ENCODE data around the gene MCUB.

The MCUB gene

DNA sequence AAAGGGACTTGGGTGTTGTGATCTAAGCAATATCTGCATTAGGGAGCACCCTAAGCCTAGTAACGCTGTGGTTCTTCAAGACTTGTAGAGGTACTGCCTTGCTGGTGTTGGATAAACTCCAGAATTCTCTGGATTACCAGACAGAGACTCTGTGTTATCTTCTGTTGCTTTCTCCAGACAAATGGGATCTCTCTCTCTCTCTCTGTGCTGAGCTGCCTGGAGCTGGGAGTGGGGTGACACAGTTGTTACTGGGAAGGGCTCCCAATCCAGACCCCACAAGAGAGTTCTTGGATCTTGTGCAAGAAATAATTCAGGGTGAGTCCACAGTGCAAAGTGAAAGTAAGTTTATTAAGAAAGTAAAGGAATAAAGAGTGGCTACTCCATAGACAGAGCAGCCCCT is 48.8 kb downstream of the MCUB start:
- H3K27me3 ChIP-seq (ENCODE audit: low read depth, low read length), result no peaks in the 10 kb centered on the region
- H3K9me3 ChIP-seq (ENCODE audit: control insufficient read depth in 1 of 2, low read length in 2 of 2), result peaks cover 2 to 11% of the 10 kb centered on the region in 2 donors
- no peaks in the 10 kb centered on the region for H3K36me3 ChIP-seq (ENCODE audit: control insufficient read depth in 1 of 2, insufficient read depth in 2 of 2, low read length in 2 of 2)
- no peak overlapping the region for H3K4me3 ChIP-seq (ENCODE audit: low read depth in 1 of 2, low read length in 2 of 2)
- H3K4me1 ChIP-seq (ENCODE audit: control insufficient read depth in 1 of 2, insufficient read depth in 2 of 2, low read length in 2 of 2), result no peaks in the 10 kb centered on the region
- H3K27ac ChIP-seq (ENCODE audit: low read length), result no peak overlapping the region

DNA sequence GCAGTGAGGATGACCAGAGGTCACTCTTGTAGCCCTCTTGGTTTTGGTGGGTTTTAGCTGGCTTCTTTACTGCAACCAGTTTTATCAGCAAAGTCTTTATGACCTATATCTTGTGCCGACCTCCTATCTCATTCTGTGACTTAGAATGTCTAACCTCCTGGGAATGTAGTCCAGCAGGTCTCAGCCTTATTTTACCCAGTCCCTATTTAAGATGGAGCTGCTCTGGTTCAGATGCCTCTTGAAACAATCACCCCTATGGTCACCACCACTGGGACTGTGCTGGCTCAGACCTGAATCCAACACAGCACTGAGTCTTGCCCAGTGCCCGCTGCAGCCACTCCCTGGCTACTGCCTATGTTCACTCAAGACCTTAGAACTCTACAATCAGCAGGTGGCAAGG is 49.4 kb downstream of the MCUB start:
- no peaks in the 10 kb centered on the region for H3K36me3 ChIP-seq (ENCODE audit: control insufficient read depth in 1 of 2, insufficient read depth in 2 of 2, low read length in 2 of 2)
- no peaks in the 10 kb centered on the region for H3K27me3 ChIP-seq (ENCODE audit: low read depth, low read length)
- H3K4me3 ChIP-seq (ENCODE audit: low read depth in 1 of 2, low read length in 2 of 2), result no peak overlapping the region
- H3K9me3 ChIP-seq (ENCODE audit: control insufficient read depth in 1 of 2, low read length in 2 of 2), result peaks cover 2 to 11% of the 10 kb centered on the region in 2 donors
- H3K27ac ChIP-seq (ENCODE audit: low read length), result no peak overlapping the region
- no peaks in the 10 kb centered on the region for H3K4me1 ChIP-seq (ENCODE audit: control insufficient read depth in 1 of 2, insufficient read depth in 2 of 2, low read length in 2 of 2)

DNA sequence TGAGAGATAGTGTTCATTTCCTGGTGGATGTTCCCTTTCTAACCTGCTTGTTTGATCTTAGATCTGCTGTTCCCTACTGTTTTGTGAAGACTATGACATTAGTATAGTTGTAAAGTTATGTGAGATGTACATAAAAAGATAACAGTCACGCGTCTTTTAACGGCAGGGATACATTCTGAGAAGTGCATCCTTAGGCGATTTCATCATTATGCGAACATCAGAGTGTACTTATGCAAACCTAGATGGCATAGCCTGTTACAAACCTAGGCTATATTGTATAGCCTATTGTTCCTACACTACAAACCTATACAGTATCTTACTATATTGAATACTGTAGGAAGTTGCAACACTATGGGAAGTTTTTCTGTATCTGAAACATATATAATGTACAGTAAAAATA is 50.4 kb downstream of the MCUB start:
- Histone ChIP-seq H3K36me3 (ENCODE audit: control insufficient read depth in 1 of 2, insufficient read depth in 2 of 2, low read length in 2 of 2) (no peaks in the 10 kb centered on the region), H3K4me3 (ENCODE audit: low read depth in 1 of 2, low read length in 2 of 2) (no peak overlapping the region), H3K27ac (ENCODE audit: low read length) (no peak overlapping the region), H3K4me1 (ENCODE audit: control insufficient read depth in 1 of 2, insufficient read depth in 2 of 2, low read length in 2 of 2) (no peaks in the 10 kb centered on the region), H3K9me3 (ENCODE audit: control insufficient read depth in 1 of 2, low read length in 2 of 2) (peaks cover 2 to 11% of the 10 kb centered on the region in 2 donors), H3K27me3 (ENCODE audit: low read depth, low read length) (no peaks in the 10 kb centered on the region)

DNA sequence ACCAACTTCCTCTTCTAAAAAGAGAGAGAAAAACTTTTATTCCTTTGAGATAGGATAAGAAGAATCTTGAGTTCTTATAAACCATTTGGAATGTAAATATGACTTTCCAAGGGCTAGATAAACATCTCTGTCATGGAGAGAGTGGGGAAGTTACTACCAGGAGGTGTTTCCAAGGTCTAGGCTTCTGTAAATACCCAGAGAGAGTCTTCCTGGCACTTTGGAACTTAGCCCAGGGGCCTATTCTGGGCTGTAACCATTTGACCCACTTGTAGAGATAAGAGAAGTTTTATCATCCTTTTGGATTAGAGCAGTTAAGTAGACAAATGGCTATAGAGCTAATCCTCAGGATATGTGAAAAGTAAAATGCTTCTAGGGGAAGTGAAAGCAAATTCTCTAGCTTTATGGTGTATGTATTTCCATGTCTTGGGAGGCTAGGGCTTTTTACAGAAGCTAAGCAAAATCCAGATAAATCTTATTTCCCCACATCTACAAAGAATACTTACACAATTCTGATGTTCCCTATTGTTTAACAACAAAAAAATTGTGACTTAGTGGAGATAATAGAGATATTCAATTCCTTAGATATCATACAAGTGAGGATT is 51.1 kb downstream of the MCUB start:
- no peak overlapping the region for H3K27ac ChIP-seq (ENCODE audit: low read length)
- no peaks in the 10 kb centered on the region for H3K27me3 ChIP-seq (ENCODE audit: low read depth, low read length)
- no peaks in the 10 kb centered on the region for H3K36me3 ChIP-seq (ENCODE audit: control insufficient read depth in 1 of 2, insufficient read depth in 2 of 2, low read length in 2 of 2)
- H3K4me3 ChIP-seq (ENCODE audit: low read depth in 1 of 2, low read length in 2 of 2), result no peak overlapping the region
- peaks cover 2 to 11% of the 10 kb centered on the region in 2 donors for H3K9me3 ChIP-seq (ENCODE audit: control insufficient read depth in 1 of 2, low read length in 2 of 2)
- no peaks in the 10 kb centered on the region for H3K4me1 ChIP-seq (ENCODE audit: control insufficient read depth in 1 of 2, insufficient read depth in 2 of 2, low read length in 2 of 2)

DNA sequence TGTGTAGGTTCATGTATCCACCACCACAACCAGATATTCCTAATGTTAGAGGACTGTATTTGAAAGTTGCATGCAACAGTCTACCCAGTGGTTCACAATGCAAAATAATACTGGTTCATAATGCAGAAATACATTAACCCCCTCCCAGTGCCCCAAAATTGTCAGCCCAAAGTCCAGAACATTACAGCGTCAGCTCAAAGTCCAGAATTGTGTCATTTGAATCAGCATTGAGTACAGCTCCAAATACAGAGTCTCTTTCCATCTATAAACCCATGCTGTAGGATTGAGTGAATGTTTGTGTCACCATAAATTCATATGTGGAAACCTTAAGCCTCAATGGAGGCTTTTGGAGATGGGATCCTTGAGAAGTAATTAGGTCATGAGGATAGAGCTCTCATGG is 54.0 kb downstream of the MCUB start:
- peaks cover 2 to 11% of the 10 kb centered on the region in 2 donors for H3K9me3 ChIP-seq (ENCODE audit: control insufficient read depth in 1 of 2, low read length in 2 of 2)
- no peaks in the 10 kb centered on the region for H3K27me3 ChIP-seq (ENCODE audit: low read depth, low read length)
- no peak overlapping the region for H3K4me3 ChIP-seq (ENCODE audit: low read depth in 1 of 2, low read length in 2 of 2)
- no peak overlapping the region for H3K27ac ChIP-seq (ENCODE audit: low read length)
- no peaks in the 10 kb centered on the region for H3K36me3 ChIP-seq (ENCODE audit: control insufficient read depth in 1 of 2, insufficient read depth in 2 of 2, low read length in 2 of 2)
- no peaks in the 10 kb centered on the region for H3K4me1 ChIP-seq (ENCODE audit: control insufficient read depth in 1 of 2, insufficient read depth in 2 of 2, low read length in 2 of 2)

DNA sequence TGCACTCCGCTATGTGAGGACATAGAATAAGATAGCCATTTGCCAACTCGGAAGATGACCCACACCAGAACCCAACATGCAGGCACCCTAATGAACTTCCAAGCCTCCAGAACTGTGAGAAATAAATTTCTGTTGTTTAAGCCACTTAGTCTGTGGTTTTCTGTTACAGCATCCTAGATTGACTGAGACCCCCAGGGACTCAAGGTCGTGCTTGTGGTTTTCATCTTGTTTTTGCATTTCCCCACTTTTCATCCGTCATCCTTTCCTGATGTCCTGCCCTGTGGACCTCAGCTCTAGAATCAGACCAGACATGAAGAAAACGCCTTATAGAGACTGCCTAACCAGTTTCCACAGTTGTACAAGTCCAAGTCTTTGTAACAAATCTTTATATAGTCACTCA is 54.4 kb downstream of the MCUB start:
- H3K36me3 ChIP-seq (ENCODE audit: control insufficient read depth in 1 of 2, insufficient read depth in 2 of 2, low read length in 2 of 2), result no peaks in the 10 kb centered on the region
- no peaks in the 10 kb centered on the region for H3K27me3 ChIP-seq (ENCODE audit: low read depth, low read length)
- H3K4me3 ChIP-seq (ENCODE audit: low read depth in 1 of 2, low read length in 2 of 2), result no peak overlapping the region
- no peak overlapping the region for H3K27ac ChIP-seq (ENCODE audit: low read length)
- H3K9me3 ChIP-seq (ENCODE audit: control insufficient read depth in 1 of 2, low read length in 2 of 2), result peaks cover 2 to 11% of the 10 kb centered on the region in 2 donors
- H3K4me1 ChIP-seq (ENCODE audit: control insufficient read depth in 1 of 2, insufficient read depth in 2 of 2, low read length in 2 of 2), result no peaks in the 10 kb centered on the region

DNA sequence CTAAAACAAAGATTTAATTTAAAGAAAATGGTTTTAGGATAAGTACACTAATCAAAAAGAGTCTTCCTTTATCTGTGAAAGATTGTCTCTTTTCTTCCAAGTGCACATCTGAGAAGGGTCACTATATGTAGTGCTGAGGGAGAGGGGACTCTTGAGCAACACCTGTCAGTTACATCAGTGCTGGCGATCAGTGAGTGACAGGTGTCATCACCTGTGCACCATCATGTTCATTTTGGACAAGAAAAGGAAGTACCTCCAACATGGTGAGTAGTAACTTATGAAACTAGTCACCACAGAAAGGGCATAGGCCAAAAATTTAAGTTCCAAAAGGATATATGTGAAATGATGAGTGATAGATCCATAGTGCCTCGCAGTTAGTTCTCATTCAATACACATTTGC is 55.7 kb downstream of the MCUB start:
- Histone ChIP-seq H3K4me1 (ENCODE audit: control insufficient read depth in 1 of 2, insufficient read depth in 2 of 2, low read length in 2 of 2) (no peaks in the 10 kb centered on the region), H3K36me3 (ENCODE audit: control insufficient read depth in 1 of 2, insufficient read depth in 2 of 2, low read length in 2 of 2) (no peaks in the 10 kb centered on the region), H3K27ac (ENCODE audit: low read length) (no peak overlapping the region)

DNA sequence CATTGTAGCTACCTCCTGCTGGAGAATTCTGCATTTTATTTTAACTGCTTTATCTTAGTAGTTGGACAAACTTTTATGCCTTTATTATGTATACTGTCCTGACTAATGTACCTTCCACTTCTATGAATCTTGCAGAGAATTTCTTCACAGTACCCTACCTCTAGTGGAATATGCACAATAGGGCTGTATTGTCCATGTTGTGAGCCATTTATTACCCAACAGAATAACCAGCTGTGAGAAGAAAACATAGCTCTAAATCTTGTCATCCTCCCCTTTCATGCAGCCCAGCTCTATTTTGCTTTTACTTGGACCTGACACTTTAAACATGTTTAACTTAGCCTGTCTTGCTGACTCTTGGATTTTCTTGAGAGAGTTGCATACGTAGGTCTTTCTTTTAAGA is 56.2 kb downstream of the MCUB start:
- Histone ChIP-seq H3K27ac (ENCODE audit: low read length) (no peak overlapping the region), H3K36me3 (ENCODE audit: control insufficient read depth in 1 of 2, insufficient read depth in 2 of 2, low read length in 2 of 2) (no peaks in the 10 kb centered on the region), H3K9me3 (ENCODE audit: control insufficient read depth in 1 of 2, low read length in 2 of 2) (peaks cover under 1 to 6% of the 10 kb centered on the region in 2 donors), H3K4me3 (ENCODE audit: low read depth in 1 of 2, low read length in 2 of 2) (no peak overlapping the region), H3K4me1 (ENCODE audit: control insufficient read depth in 1 of 2, insufficient read depth in 2 of 2, low read length in 2 of 2) (no peaks in the 10 kb centered on the region), H3K27me3 (ENCODE audit: low read depth, low read length) (no peaks in the 10 kb centered on the region)

More for the DNA sequence above, 55.7 kb downstream of the MCUB start:
- Histone ChIP-seq H3K4me3 (ENCODE audit: low read depth in 1 of 2, low read length in 2 of 2) (no peak overlapping the region), H3K27me3 (ENCODE audit: low read depth, low read length) (no peaks in the 10 kb centered on the region), H3K9me3 (ENCODE audit: control insufficient read depth in 1 of 2, low read length in 2 of 2) (peaks cover 2 to 11% of the 10 kb centered on the region in 2 donors)

DNA sequence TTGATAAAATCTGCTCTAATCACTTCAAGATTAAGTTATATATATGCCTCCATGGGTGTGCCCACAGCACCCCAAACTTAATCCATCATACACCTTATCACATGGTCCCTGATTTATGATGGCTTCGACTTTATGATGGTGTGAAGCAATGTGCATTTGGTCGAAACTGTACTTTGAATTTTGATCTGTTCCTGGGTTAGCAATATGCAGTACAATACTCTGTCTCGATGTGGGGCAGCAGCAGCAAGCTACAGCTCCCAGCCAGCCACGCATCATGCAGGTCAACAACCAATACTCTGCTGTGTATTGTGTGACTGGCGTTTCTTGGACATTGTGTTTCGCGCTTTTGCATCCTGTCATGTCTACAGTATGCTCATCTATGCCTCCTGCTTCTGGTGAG is 62.6 kb downstream of the MCUB start:
- Histone ChIP-seq H3K4me3 (ENCODE audit: low read depth in 1 of 2, low read length in 2 of 2) (no peak overlapping the region), H3K36me3 (ENCODE audit: control insufficient read depth in 1 of 2, insufficient read depth in 2 of 2, low read length in 2 of 2) (no peaks in the 10 kb centered on the region), H3K27me3 (ENCODE audit: low read depth, low read length) (no peaks in the 10 kb centered on the region), H3K27ac (ENCODE audit: low read length) (no peak overlapping the region), H3K4me1 (ENCODE audit: control insufficient read depth in 1 of 2, insufficient read depth in 2 of 2, low read length in 2 of 2) (no peaks in the 10 kb centered on the region), H3K9me3 (ENCODE audit: control insufficient read depth in 1 of 2, low read length in 2 of 2) (no peaks in the 10 kb centered on the region)

DNA sequence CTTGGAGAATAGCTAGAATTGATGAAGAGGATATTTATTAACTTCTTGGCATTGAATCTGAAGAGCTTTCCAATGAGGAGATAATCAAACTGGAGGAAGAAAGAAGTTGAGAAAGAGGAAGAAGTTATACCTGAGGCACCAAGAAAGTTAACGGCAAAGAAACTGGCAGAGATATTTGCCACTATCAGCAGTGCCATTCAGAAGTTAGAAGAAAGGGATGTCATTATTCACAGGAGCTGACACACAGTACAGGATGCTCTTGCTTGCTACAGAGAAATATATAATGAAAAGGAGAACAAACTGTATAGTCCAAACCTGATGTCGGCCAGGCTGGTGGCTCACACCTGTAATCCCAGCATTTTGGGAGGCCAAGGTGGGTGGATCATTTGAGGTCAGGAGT is 64.5 kb downstream of the MCUB start:
- no peaks in the 10 kb centered on the region for H3K9me3 ChIP-seq (ENCODE audit: control insufficient read depth in 1 of 2, low read length in 2 of 2)
- H3K36me3 ChIP-seq (ENCODE audit: control insufficient read depth in 1 of 2, insufficient read depth in 2 of 2, low read length in 2 of 2), result no peaks in the 10 kb centered on the region
- no peak overlapping the region for H3K4me3 ChIP-seq (ENCODE audit: low read depth in 1 of 2, low read length in 2 of 2)
- no peak overlapping the region for H3K27ac ChIP-seq (ENCODE audit: low read length)
- no peaks in the 10 kb centered on the region for H3K27me3 ChIP-seq (ENCODE audit: low read depth, low read length)
- H3K4me1 ChIP-seq (ENCODE audit: control insufficient read depth in 1 of 2, insufficient read depth in 2 of 2, low read length in 2 of 2), result no peaks in the 10 kb centered on the region

DNA sequence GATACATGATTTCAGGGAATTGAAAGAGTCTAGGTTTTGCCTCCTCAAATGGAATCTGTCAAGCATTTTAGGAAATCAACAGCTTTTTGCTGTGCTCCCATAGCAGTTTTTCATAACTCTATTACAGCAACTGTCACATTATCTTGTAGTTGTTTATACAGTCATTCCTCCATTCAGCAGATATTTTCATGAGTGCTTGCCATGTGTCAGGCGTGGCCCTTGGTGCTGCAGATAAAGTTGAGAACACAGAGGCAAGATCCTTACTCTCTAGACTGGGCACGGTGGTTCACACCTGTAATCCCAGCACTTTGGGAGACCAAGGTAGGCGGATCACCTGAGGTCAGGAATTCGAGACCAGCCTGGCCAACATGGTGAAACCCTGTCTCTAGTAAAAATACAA is 67.3 kb downstream of the MCUB start:
- Histone ChIP-seq H3K27ac (ENCODE audit: low read length) (no peak overlapping the region), H3K36me3 (ENCODE audit: control insufficient read depth in 1 of 2, insufficient read depth in 2 of 2, low read length in 2 of 2) (no peaks in the 10 kb centered on the region), H3K4me1 (ENCODE audit: control insufficient read depth in 1 of 2, insufficient read depth in 2 of 2, low read length in 2 of 2) (peaks cover 0 to 3% of the 10 kb centered on the region in 2 donors), H3K27me3 (ENCODE audit: low read depth, low read length) (no peaks in the 10 kb centered on the region), H3K9me3 (ENCODE audit: control insufficient read depth in 1 of 2, low read length in 2 of 2) (no peaks in the 10 kb centered on the region), H3K4me3 (ENCODE audit: low read depth in 1 of 2, low read length in 2 of 2) (no peak overlapping the region)

DNA sequence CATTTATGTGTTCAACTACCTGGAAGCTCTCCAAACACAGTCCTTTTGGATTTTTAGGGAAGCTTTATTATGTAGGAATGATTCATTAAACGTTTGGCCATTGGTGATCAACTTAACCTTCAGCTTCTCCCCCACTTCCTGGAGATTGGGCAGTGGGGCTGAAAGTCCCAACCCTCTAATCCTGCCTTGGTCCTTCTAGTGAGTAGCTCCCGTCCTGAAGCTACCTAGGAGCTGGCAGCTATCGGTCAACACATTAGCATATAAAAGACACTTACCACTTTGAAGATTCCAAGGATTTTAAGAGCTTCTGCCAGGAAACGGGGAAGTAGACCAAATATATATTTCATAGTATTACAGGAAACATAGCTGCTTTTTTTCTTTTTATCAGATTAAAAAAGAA is 69.7 kb downstream of the MCUB start:
- H3K4me3 ChIP-seq (ENCODE audit: low read depth in 1 of 2, low read length in 2 of 2), result no peak overlapping the region
- H3K27ac ChIP-seq (ENCODE audit: low read length), result no peak overlapping the region
- no peaks in the 10 kb centered on the region for H3K27me3 ChIP-seq (ENCODE audit: low read depth, low read length)
- H3K9me3 ChIP-seq (ENCODE audit: control insufficient read depth in 1 of 2, low read length in 2 of 2), result no peaks in the 10 kb centered on the region
- H3K36me3 ChIP-seq (ENCODE audit: control insufficient read depth in 1 of 2, insufficient read depth in 2 of 2, low read length in 2 of 2), result no peaks in the 10 kb centered on the region
- H3K4me1 ChIP-seq (ENCODE audit: control insufficient read depth in 1 of 2, insufficient read depth in 2 of 2, low read length in 2 of 2), result peaks cover 0 to 3% of the 10 kb centered on the region in 2 donors
